OCI-LY1 (cell line): ENCODE results near the gene CACNB1.

ENCODE experiments used
- H2AFZ ChIP-seq: fragments of 200-600 bp; sonication (generic), shearing (Covaris generic); 2 replicates; pipeline ENCODE4 v1.6.0; 2014; ENCODE audit warnings: antibody characterized with exemption, mild to moderate bottlenecking, low read length
- H3F3A ChIP-seq: fragments of 200-600 bp; sonication (generic), shearing (Covaris generic); 2 replicates; pipeline ENCODE4 v1.6.0; 2014; ENCODE audit warnings: mild to moderate bottlenecking, antibody characterized with exemption, low read length, moderate library complexity; ENCODE audit not compliant: insufficient read depth
- H3K27ac ChIP-seq: fragments of 200-600 bp; sonication (generic); 2 replicates; pipeline ENCODE4 v1.5.1; 2014; ENCODE audit warnings: low read length, mixed run types, mild to moderate bottlenecking, low read depth; ENCODE audit not compliant: poor library complexity, severe bottlenecking
- H3K27me3 ChIP-seq: fragments of 200-600 bp; sonication (generic); 2 replicates; pipeline ENCODE4 v1.6.0; 2014; ENCODE audit warnings: antibody characterized with exemption, mild to moderate bottlenecking, low read length, moderate library complexity; ENCODE audit not compliant: insufficient read depth
- H3K36me3 ChIP-seq: fragments of 200-600 bp; sonication (generic); 2 replicates; pipeline ENCODE4 v1.6.1; 2014; ENCODE audit warnings: mild to moderate bottlenecking, antibody characterized with exemption, low read length, moderate library complexity, mixed read lengths; ENCODE audit not compliant: insufficient read depth
- H3K4me1 ChIP-seq: fragments of 200-600 bp; sonication (generic); 2 replicates; pipeline ENCODE4 v1.5.1; 2014; ENCODE audit warnings: mild to moderate bottlenecking, low read length, moderate library complexity; ENCODE audit not compliant: insufficient read depth, severe bottlenecking
- H3K4me2 ChIP-seq: fragments of 200-600 bp; sonication (generic), shearing (Covaris generic); 2 replicates; pipeline ENCODE4 v1.6.1; 2014; ENCODE audit warnings: low read length
- H3K4me3 ChIP-seq: fragments of 200-600 bp; sonication (generic); 2 replicates; pipeline ENCODE4 v1.5.1; 2014; ENCODE audit warnings: low read length, low read depth, mild to moderate bottlenecking, mixed read lengths; ENCODE audit not compliant: poor library complexity, severe bottlenecking
- H3K79me2 ChIP-seq: fragments of 200-600 bp; shearing (Covaris generic); 2 replicates; pipeline ENCODE4 v1.6.1; 2016; ENCODE audit warnings: mixed run types, low read length, mixed read lengths; ENCODE audit not compliant: insufficient read depth
- H3K9ac ChIP-seq: fragments of 200-600 bp; sonication (generic), shearing (Covaris generic); 2 replicates; pipeline ENCODE4 v1.6.1; 2014; ENCODE audit warnings: mild to moderate bottlenecking, low read length, mixed read lengths
- H3K9me2 ChIP-seq: fragments of 200-600 bp; sonication (generic), shearing (Covaris generic); 2 replicates; pipeline ENCODE4 v1.6.1; 2014; ENCODE audit warnings: low read depth, mild to moderate bottlenecking, low read length, mixed read lengths
- H3K9me3 ChIP-seq: fragments of 200-600 bp; shearing (Covaris generic); 2 replicates; pipeline ENCODE4 v1.6.1; 2014; ENCODE audit warnings: low read length, mixed read lengths
- H4K20me1 ChIP-seq: fragments of 200-600 bp; sonication (generic), shearing (Covaris generic); 2 replicates; pipeline ENCODE4 v1.6.0; 2016; ENCODE audit warnings: mild to moderate bottlenecking, low read length; ENCODE audit not compliant: insufficient read depth
- CTCF ChIP-seq: fragments of 200-600 bp; sonication (generic), shearing (Covaris generic); IDR thresholded peaks from 2 replicates; pipeline ENCODE4 v1.5.1; 2017; ENCODE audit warnings: mild to moderate bottlenecking, antibody characterized with exemption, low read length, moderate library complexity, mixed read lengths
- EZH2 ChIP-seq: fragments of 200-600 bp; sonication (generic), shearing (Covaris generic); IDR thresholded peaks from 2 replicates; pipeline ENCODE4 v1.8.0; 2017; ENCODE audit warnings: borderline replicate concordance, mixed run types, mild to moderate bottlenecking, antibody characterized with exemption, low read length, moderate library complexity, mixed read lengths

The CACNB1 gene

GRCh38 chr17:39186481-39187002 is 10.9 kb downstream of the CACNB1 start:
- no peaks in the 10 kb centered on the region for H4K20me1 ChIP-seq
- no peak for TF ChIP-seq EZH2
- TF ChIP-seq CTCF: no peak
- H3K27ac ChIP-seq: no peak overlapping the region
- no peak overlapping the region for H2AFZ ChIP-seq
- H3K36me3 ChIP-seq: peaks cover 64% of the 10 kb centered on the region
- no peak overlapping the region for H3K4me2 ChIP-seq
- H3K9ac ChIP-seq: no peak overlapping the region
- no peaks in the 10 kb centered on the region for H3K9me3 ChIP-seq
- no peaks in the 10 kb centered on the region for H3K79me2 ChIP-seq
- no peaks in the 10 kb centered on the region for H3K4me1 ChIP-seq
- H3F3A ChIP-seq: no peaks in the 10 kb centered on the region
- H3K9me2 ChIP-seq: no peaks in the 10 kb centered on the region
- H3K27me3 ChIP-seq: no peaks in the 10 kb centered on the region
- no peak overlapping the region for H3K4me3 ChIP-seq

DNA sequence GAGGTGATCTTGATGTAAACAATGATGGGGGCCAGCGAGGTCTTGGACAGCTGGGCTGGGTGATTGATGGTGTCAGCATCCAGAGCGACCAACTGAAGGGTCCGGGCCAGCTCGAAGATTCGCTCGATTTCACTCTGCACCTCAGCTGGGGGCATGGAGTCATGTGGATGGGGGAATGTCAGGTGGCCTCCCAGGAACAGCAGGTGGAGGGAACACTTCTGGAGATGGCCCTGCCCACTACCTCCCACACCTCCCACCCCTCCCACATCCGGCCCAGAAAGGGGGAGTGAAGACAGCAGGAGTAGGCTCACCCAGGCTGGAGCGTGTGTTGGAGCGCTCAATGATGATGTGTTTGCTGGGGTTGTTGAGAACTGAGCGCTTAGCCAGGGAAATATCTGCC is 13.7 kb downstream of the CACNB1 start:
- Histone ChIP-seq H4K20me1 (no peaks in the 10 kb centered on the region), H3K9me3 (no peaks in the 10 kb centered on the region), H3K9ac (no peak overlapping the region), H3K79me2 (no peaks in the 10 kb centered on the region), H3K4me1 (no peaks in the 10 kb centered on the region), H3K27ac (no peak overlapping the region), H2AFZ (no peak overlapping the region), H3K36me3 (peaks cover 66% of the 10 kb centered on the region), H3K4me2 (no peak overlapping the region), H3K4me3 (no peak overlapping the region), H3K27me3 (no peaks in the 10 kb centered on the region), H3F3A (no peaks in the 10 kb centered on the region), H3K9me2 (no peaks in the 10 kb centered on the region)
- TF ChIP-seq EZH2: no peak
- TF ChIP-seq CTCF: no peak

GRCh38 chr17:39183045-39183444 is 14.4 kb downstream of the CACNB1 start:
- TF ChIP-seq CTCF (no peak), EZH2 (no peak)
- no peak overlapping the region for H2AFZ ChIP-seq
- H3K4me1 ChIP-seq: no peaks in the 10 kb centered on the region
- no peaks in the 10 kb centered on the region for H3K9me3 ChIP-seq
- H3K36me3 ChIP-seq: peaks cover 66% of the 10 kb centered on the region
- H3K4me3 ChIP-seq: no peak overlapping the region
- H3K79me2 ChIP-seq: no peaks in the 10 kb centered on the region
- no peak overlapping the region for H3K4me2 ChIP-seq
- H4K20me1 ChIP-seq: no peaks in the 10 kb centered on the region
- no peak overlapping the region for H3K27ac ChIP-seq
- no peaks in the 10 kb centered on the region; the same call in 1 of the 2 replicates for H3F3A ChIP-seq
- no peaks in the 10 kb centered on the region for H3K9me2 ChIP-seq
- no peak overlapping the region for H3K9ac ChIP-seq
- H3K27me3 ChIP-seq: no peaks in the 10 kb centered on the region
